ENCODE data around the gene MAP3K12. TPM values are rescaled to one million over a fixed set of nuclear protein-coding genes. Genes with fewer than 3 reads are reported as not detected.
"Not testable (repeated sequence)": the region's sequence is repeated elsewhere in the genome, so short reads cannot be mapped to it uniquely, and the experiment has no call there.

MAP3K12 gene
- polyA plus RNA-seq, 3 donors = 1.7 to 31.4 (median 2.0) TPM

- Mint-ChIP-seq H3K36me3 (peaks cover 56 to 63% of the 10 kb centered on the region in 2 donors), H3K27ac (no peak overlapping the region), H3K9me3 (peaks cover 0 to 1% (median 0%) of the 10 kb centered on the region in 7 donors), H3K4me3 (no peak overlapping the region), H3K4me1 (no peaks in the 10 kb centered on the region), H3K27me3 (ENCODE audit: low read depth in 3 of 3) (peaks cover 0 to 2% (median 1%) of the 10 kb centered on the region in 3 donors)
- no peak overlapping the region for H3K4me3 ChIP-seq (replicated peaks in 1 of 3; ENCODE audit: low read depth in 2 of 3, low read length in 3 of 3)
- TF ChIP-seq, protein P1, sequence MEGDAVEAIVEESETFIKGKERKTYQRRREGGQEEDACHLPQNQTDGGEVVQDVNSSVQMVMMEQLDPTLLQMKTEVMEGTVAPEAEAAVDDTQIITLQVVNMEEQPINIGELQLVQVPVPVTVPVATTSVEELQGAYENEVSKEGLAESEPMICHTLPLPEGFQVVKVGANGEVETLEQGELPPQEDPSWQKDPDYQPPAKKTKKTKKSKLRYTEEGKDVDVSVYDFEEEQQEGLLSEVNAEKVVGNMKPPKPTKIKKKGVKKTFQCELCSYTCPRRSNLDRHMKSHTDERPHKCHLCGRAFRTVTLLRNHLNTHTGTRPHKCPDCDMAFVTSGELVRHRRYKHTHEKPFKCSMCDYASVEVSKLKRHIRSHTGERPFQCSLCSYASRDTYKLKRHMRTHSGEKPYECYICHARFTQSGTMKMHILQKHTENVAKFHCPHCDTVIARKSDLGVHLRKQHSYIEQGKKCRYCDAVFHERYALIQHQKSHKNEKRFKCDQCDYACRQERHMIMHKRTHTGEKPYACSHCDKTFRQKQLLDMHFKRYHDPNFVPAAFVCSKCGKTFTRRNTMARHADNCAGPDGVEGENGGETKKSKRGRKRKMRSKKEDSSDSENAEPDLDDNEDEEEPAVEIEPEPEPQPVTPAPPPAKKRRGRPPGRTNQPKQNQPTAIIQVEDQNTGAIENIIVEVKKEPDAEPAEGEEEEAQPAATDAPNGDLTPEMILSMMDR (IDR thresholded peaks at IDR 0.05) = no peak
- H3K9me3 ChIP-seq (replicated peaks in 1 of 2; ENCODE audit: control insufficient read depth in 1 of 2, insufficient read depth in 1 of 2, low read length in 2 of 2) = no peaks in the 10 kb centered on the region
- peaks cover 74 to 99% of the 10 kb centered on the region in 2 donors for H3K36me3 ChIP-seq (replicated peaks in 1 of 2; ENCODE audit: control insufficient read depth in 1 of 2, insufficient read depth in 2 of 2, low read length in 2 of 2)
- H3K4me2 ChIP-seq (replicated peaks; ENCODE audit: extremely low read depth, low read length, poor library complexity, severe bottlenecking) = no peak overlapping the region
- intact Hi-C loops (cut with micrococcal nuclease) = no loop called here
- no peak for DNase-seq
- no peaks in the 10 kb centered on the region for H3K4me1 ChIP-seq (ENCODE audit: control insufficient read depth in 1 of 2, insufficient read depth in 2 of 2, low read length in 2 of 2)
- H3K79me2 ChIP-seq (ENCODE audit: insufficient read depth, low read length) = peaks cover 7% of the 10 kb centered on the region
- no peaks in the 10 kb centered on the region for H3K27me3 ChIP-seq (ENCODE audit: control insufficient read depth in 2 of 2, insufficient read depth in 2 of 2, low read length in 2 of 2)
- H2AFZ ChIP-seq (ENCODE audit: insufficient read depth, low read depth, low read length, poor library complexity, severe bottlenecking) = no peak overlapping the region
- peaks cover 90% of the 10 kb centered on the region for H4K20me1 ChIP-seq (ENCODE audit: insufficient read depth, low read length)
- H3K27ac ChIP-seq (ENCODE audit: low read depth in 1 of 2, low read length in 2 of 2) = no peak overlapping the region
- H3K9ac ChIP-seq (ENCODE audit: insufficient read depth, low read length, poor library complexity, severe bottlenecking) = no peak overlapping the region
- WGBS (ENCODE audit: insufficient coverage) = 92% methylated on average over 11 of the region's 18 CpGs
These were observed 16.6 kb downstream of the MAP3K12 start for GRCh38 chr12:53482626-53483168.

GRCh38 chr12:53481939-53482586, 17.2 kb downstream of the MAP3K12 start:
- peaks cover 56 to 70% of the 10 kb centered on the region in 2 donors for H3K36me3 Mint-ChIP-seq
- no peak overlapping the region for H3K9ac ChIP-seq (ENCODE audit: insufficient read depth, low read length, poor library complexity, severe bottlenecking)
- H3K27ac ChIP-seq (ENCODE audit: low read depth in 1 of 2, low read length in 2 of 2) = peak overlapping the region in 1 of 2 donors; percentile 51
- no peak for DNase-seq
- H3K27ac Mint-ChIP-seq = peak overlapping the region in 2 of 7 donors; percentile 2 to 55
- 90% methylated on average over 4 of the region's 9 CpGs for WGBS (ENCODE audit: insufficient coverage)
- H2AFZ ChIP-seq (ENCODE audit: insufficient read depth, low read depth, low read length, poor library complexity, severe bottlenecking) = no peak overlapping the region
- no peak overlapping the region for H3K4me2 ChIP-seq (replicated peaks; ENCODE audit: extremely low read depth, low read length, poor library complexity, severe bottlenecking)
- intact Hi-C loops (cut with micrococcal nuclease) = no loop called here
- no peak overlapping the region for H3K4me3 Mint-ChIP-seq
- peaks cover 95% of the 10 kb centered on the region for H4K20me1 ChIP-seq (ENCODE audit: insufficient read depth, low read length)
- no peaks in the 10 kb centered on the region for H3K4me1 Mint-ChIP-seq
- H3K36me3 ChIP-seq (replicated peaks in 1 of 2; ENCODE audit: control insufficient read depth in 1 of 2, insufficient read depth in 2 of 2, low read length in 2 of 2) = peaks cover 78 to 99% of the 10 kb centered on the region in 2 donors
- no peaks in the 10 kb centered on the region for H3K4me1 ChIP-seq (ENCODE audit: control insufficient read depth in 1 of 2, insufficient read depth in 2 of 2, low read length in 2 of 2)
- TF ChIP-seq, protein P1 (IDR thresholded peaks at IDR 0.05) = no peak
- H3K9me3 Mint-ChIP-seq = peaks cover 0 to 1% (median 0%) of the 10 kb centered on the region in 7 donors
- peaks cover 0 to 2% (median 1%) of the 10 kb centered on the region in 3 donors for H3K27me3 Mint-ChIP-seq (ENCODE audit: low read depth in 3 of 3)
- H3K9me3 ChIP-seq (replicated peaks in 1 of 2; ENCODE audit: control insufficient read depth in 1 of 2, insufficient read depth in 1 of 2, low read length in 2 of 2) = no peaks in the 10 kb centered on the region
- no peaks in the 10 kb centered on the region for H3K27me3 ChIP-seq (ENCODE audit: control insufficient read depth in 2 of 2, insufficient read depth in 2 of 2, low read length in 2 of 2)
- peaks cover 13% of the 10 kb centered on the region for H3K79me2 ChIP-seq (ENCODE audit: insufficient read depth, low read length)
- H3K4me3 ChIP-seq (replicated peaks in 1 of 3; ENCODE audit: low read depth in 2 of 3, low read length in 3 of 3) = no peak overlapping the region

DNA sequence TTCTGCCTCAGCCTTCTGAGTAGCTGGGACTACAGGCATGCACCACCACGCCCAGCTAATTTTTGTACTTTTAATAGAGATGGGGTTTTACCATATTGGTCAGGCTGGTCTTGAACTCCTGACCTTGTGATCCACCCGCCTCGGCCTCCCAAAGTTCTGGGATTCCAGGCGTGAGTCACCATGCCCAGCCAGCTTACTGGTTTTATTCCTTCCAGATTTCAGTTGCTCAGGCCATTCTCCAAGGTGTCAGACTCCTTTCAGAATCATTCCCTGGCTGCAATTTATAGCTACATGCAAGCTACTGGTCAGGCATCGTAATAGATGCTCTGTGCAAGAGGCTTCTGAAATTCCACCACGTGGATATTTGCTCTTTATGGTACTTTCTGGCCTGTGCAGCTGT, 17.8 kb downstream of the MAP3K12 start:
- H2AFZ ChIP-seq (ENCODE audit: insufficient read depth, low read depth, low read length, poor library complexity, severe bottlenecking); H3K4me3 ChIP-seq (replicated peaks in 1 of 3; ENCODE audit: low read depth in 2 of 3, low read length in 3 of 3); H3K27me3 Mint-ChIP-seq (ENCODE audit: low read depth in 3 of 3); H3K27me3 ChIP-seq (ENCODE audit: control insufficient read depth in 2 of 2, insufficient read depth in 2 of 2, low read length in 2 of 2); DNase-seq; H3K4me1 ChIP-seq (ENCODE audit: control insufficient read depth in 1 of 2, insufficient read depth in 2 of 2, low read length in 2 of 2); H3K9me3 ChIP-seq (replicated peaks in 1 of 2; ENCODE audit: control insufficient read depth in 1 of 2, insufficient read depth in 1 of 2, low read length in 2 of 2); H3K9me3 Mint-ChIP-seq; H3K4me2 ChIP-seq (replicated peaks; ENCODE audit: extremely low read depth, low read length, poor library complexity, severe bottlenecking); H3K4me3 Mint-ChIP-seq; H3K4me1 Mint-ChIP-seq; intact Hi-C loops (cut with micrococcal nuclease); H3K9ac ChIP-seq (ENCODE audit: insufficient read depth, low read length, poor library complexity, severe bottlenecking): not testable (repeated sequence)
- peak overlapping the region in 2 of 7 donors; percentile 53 to 54 for H3K27ac Mint-ChIP-seq
- WGBS (ENCODE audit: insufficient coverage) = 98% methylated on average over 5 of the region's 6 CpGs
- H3K79me2 ChIP-seq (ENCODE audit: insufficient read depth, low read length) = peaks cover 19% of the 10 kb centered on the region
- peak overlapping the region in 1 of 2 donors; percentile 51 for H3K27ac ChIP-seq (ENCODE audit: low read depth in 1 of 2, low read length in 2 of 2)
- H4K20me1 ChIP-seq (ENCODE audit: insufficient read depth, low read length) = peaks cover 95% of the 10 kb centered on the region
- H3K36me3 ChIP-seq (replicated peaks in 1 of 2; ENCODE audit: control insufficient read depth in 1 of 2, insufficient read depth in 2 of 2, low read length in 2 of 2) = peaks cover 83 to 100% of the 10 kb centered on the region in 2 donors
- peaks cover 62 to 76% of the 10 kb centered on the region in 2 donors for H3K36me3 Mint-ChIP-seq
